Activated CD4-positive, alpha-beta T cell treated with anti-CD3 and anti-CD28 coated beads, Interleukin-2, amount 50 U/mL, for 4 hours (primary cell): ENCODE data around the gene ATP2A1.
"Not testable (repeated sequence)": the region's sequence is repeated elsewhere in the genome, so short reads cannot be mapped to it uniquely, and the experiment has no call there.

ENCODE experiments used
- DNase-seq, 2 experiments: peaks; one replicate each; pipeline ENCODE4 v3.0.0-alpha.2; 2020

The ATP2A1 gene

GRCh38 chr16:28913946-28914724 is 35.8 kb downstream of the ATP2A1 start:
- no peak for DNase-seq

- DNase-seq, result no peak
Observed at GRCh38 chr16:28915181-28915580, 36.9 kb downstream of the ATP2A1 start.

- DNase-seq, result no peak
Observed at GRCh38 chr16:28917095-28917494, 38.8 kb downstream of the ATP2A1 start.

GRCh38 chr16:28918698-28919097 is 40.4 kb downstream of the ATP2A1 start:
- DNase-seq, result no peak

GRCh38 chr16:28923231-28923587 is 44.9 kb downstream of the ATP2A1 start:
- no peak for DNase-seq

GRCh38 chr16:28923652-28924398 is 45.5 kb downstream of the ATP2A1 start:
- no peak for DNase-seq

GRCh38 chr16:28924399-28924761 is 46.1 kb downstream of the ATP2A1 start:
- DNase-seq, result no peak

GRCh38 chr16:28924762-28925385 is 46.6 kb downstream of the ATP2A1 start, which contains the start of gene RABEP2:
TSS of gene RABEP2 (minus strand) at chr16:28925238. CDS start at chr16:28925163, 75 bp downstream.
- peak; percentile 90 to 92 for DNase-seq

- DNase-seq, result peak; percentile 71 to 75
Observed at GRCh38 chr16:28925386-28926228, 47.3 kb downstream of the ATP2A1 start.

GRCh38 chr16:28926284-28926683 is 48.0 kb downstream of the ATP2A1 start:
- DNase-seq, result not testable (repeated sequence)

- DNase-seq, result no peak
Observed at GRCh38 chr16:28927815-28928214, 49.5 kb downstream of the ATP2A1 start.

GRCh38 chr16:28930203-28930602 is 51.9 kb downstream of the ATP2A1 start:
- DNase-seq, result no peak

GRCh38 chr16:28930652-28931051 is 52.4 kb downstream of the ATP2A1 start:
- no peak for DNase-seq

GRCh38 chr16:28931801-28932225 is 53.5 kb downstream of the ATP2A1 start, which contains the start of gene CD19:
TSS of gene CD19 (plus strand) at chr16:28931971. CDS start at chr16:28932001, 30 bp downstream.
- DNase-seq, result no peak

GRCh38 chr16:28932339-28933141 is 54.3 kb downstream of the ATP2A1 start:
- no peak for DNase-seq

GRCh38 chr16:28933171-28933570 is 54.9 kb downstream of the ATP2A1 start:
- DNase-seq, result no peak

GRCh38 chr16:28935346-28935745 is 57.1 kb downstream of the ATP2A1 start:
- no peak for DNase-seq

- peak; percentile 74 to 77 for DNase-seq
Observed at GRCh38 chr16:28935924-28936783, 57.9 kb downstream of the ATP2A1 start.

GRCh38 chr16:28936784-28937155 is 58.5 kb downstream of the ATP2A1 start:
- no peak for DNase-seq

- DNase-seq, result no peak
Observed at GRCh38 chr16:28937222-28937876, 59.1 kb downstream of the ATP2A1 start.
